BE2C (cell line): ENCODE measurements around the gene HK1.
"Not testable (repeated sequence)": the region's sequence is repeated elsewhere in the genome, so short reads cannot be mapped to it uniquely, and the experiment has no call there.

Experiments used
- DNase-seq: peaks from one replicate; pipeline ENCODE4 v3.0.0-alpha.2; 2020
- H3K27me3 ChIP-seq: fragments of 250-450 bp; sonication (Bioruptor Pico); 2 replicates; pipeline ENCODE4 v1.5.1; 2020; ENCODE audit warnings: mild to moderate bottlenecking
- H3K36me3 ChIP-seq: fragments of 250-450 bp; sonication (Bioruptor Pico); 2 replicates; pipeline ENCODE4 v1.5.1; 2020; ENCODE audit warnings: mild to moderate bottlenecking
- H3K4me1 ChIP-seq: fragments of 250-450 bp; sonication (Bioruptor Pico); 2 replicates; pipeline ENCODE4 v1.5.1; 2020
- H3K4me3 ChIP-seq: 2 replicates; pipeline ENCODE4 v1.5.1; 2011; ENCODE audit warnings: low read depth, low read length
- H3K9me3 ChIP-seq: fragments of 250-450 bp; sonication (Bioruptor Pico); 2 replicates; pipeline ENCODE4 v1.5.1; 2020
- CTCF ChIP-seq: IDR thresholded peaks from 2 replicates; pipeline ENCODE4 v1.5.1; 2012; ENCODE audit warnings: mild to moderate bottlenecking, low read depth, low read length

HK1 gene

GRCh38 chr10:69307434-69307833, 29.1 kb downstream of the HK1 start:
- H3K27me3 ChIP-seq: no peaks in the 10 kb centered on the region
- DNase-seq: no peak
- no peaks in the 10 kb centered on the region for H3K36me3 ChIP-seq
- H3K9me3 ChIP-seq: no peaks in the 10 kb centered on the region
- no peaks in the 10 kb centered on the region for H3K4me1 ChIP-seq
- H3K4me3 ChIP-seq: no peak overlapping the region
- TF ChIP-seq CTCF: no peak

GRCh38 chr10:69308304-69308703, 30.0 kb downstream of the HK1 start:
- not testable (repeated sequence) for H3K4me1 ChIP-seq, DNase-seq, H3K9me3 ChIP-seq

GRCh38 chr10:69311309-69311708, 33.0 kb downstream of the HK1 start:
- DNase-seq: no peak
- H3K36me3 ChIP-seq: no peaks in the 10 kb centered on the region
- H3K9me3 ChIP-seq: no peaks in the 10 kb centered on the region
- H3K27me3 ChIP-seq: no peaks in the 10 kb centered on the region
- no peaks in the 10 kb centered on the region for H3K4me1 ChIP-seq
- H3K4me3 ChIP-seq: no peak overlapping the region
- no peak for TF ChIP-seq CTCF

More at GRCh38 chr10:69308304-69308703, 30.0 kb downstream of the HK1 start:
- H3K36me3 ChIP-seq, H3K4me3 ChIP-seq, H3K27me3 ChIP-seq: not testable (repeated sequence)

- H3K27me3 ChIP-seq: no peaks in the 10 kb centered on the region
- H3K4me1 ChIP-seq: peaks cover 2% of the 10 kb centered on the region; the same call in 1 of the 2 replicates
- H3K9me3 ChIP-seq: no peaks in the 10 kb centered on the region
- H3K36me3 ChIP-seq: no peaks in the 10 kb centered on the region
- no peak for TF ChIP-seq CTCF
- H3K4me3 ChIP-seq: no peak overlapping the region
- no peak for DNase-seq
Measured at GRCh38 chr10:69312528-69312927, 34.2 kb downstream of the HK1 start.

GRCh38 chr10:69315100-69315542, 36.8 kb downstream of the HK1 start:
- H3K4me1 ChIP-seq: peaks cover 3% of the 10 kb centered on the region; the same call in 1 of the 2 replicates
- DNase-seq: no peak
- H3K36me3 ChIP-seq: no peaks in the 10 kb centered on the region
- no peaks in the 10 kb centered on the region for H3K27me3 ChIP-seq
- no peak overlapping the region for H3K4me3 ChIP-seq
- no peak for TF ChIP-seq CTCF
- no peaks in the 10 kb centered on the region for H3K9me3 ChIP-seq

- H3K4me3 ChIP-seq: no peak overlapping the region
Measured at GRCh38 chr10:69315610-69316312, 37.5 kb downstream of the HK1 start.

More at GRCh38 chr10:69315610-69316312, 37.5 kb downstream of the HK1 start:
- Histone ChIP-seq H3K27me3 (no peaks in the 10 kb centered on the region), H3K9me3 (no peaks in the 10 kb centered on the region), H3K4me1 (peaks cover 3% of the 10 kb centered on the region; the same call in 1 of the 2 replicates), H3K36me3 (no peaks in the 10 kb centered on the region)
- no peak for DNase-seq
- no peak for TF ChIP-seq CTCF
